Measurements from ENCODE around the gene RNF14.
"Not testable (repeated sequence)": the region's sequence is repeated elsewhere in the genome, so short reads cannot be mapped to it uniquely, and the experiment has no call there.

GRCh38 chr5:141922827-141923447, 46.0 kb upstream of the RNF14 start:
- not testable (repeated sequence) for TF ChIP-seq CTCF (IDR thresholded peaks at IDR 0.05); CREB1 (CRISPR knock-in tag; IDR thresholded peaks at IDR 0.05); STAT6 (CRISPR knock-in tag; conservative IDR thresholded peaks at IDR 0.05; ENCODE audit: low read depth); NR1H2 (CRISPR knock-in tag; IDR thresholded peaks at IDR 0.05); ZNF138 (CRISPR knock-in tag; conservative IDR thresholded peaks at IDR 0.05); TEAD4 (CRISPR knock-in tag; IDR thresholded peaks at IDR 0.05); PRDM15 (CRISPR knock-in tag; IDR thresholded peaks at IDR 0.05); FOXP4 (CRISPR knock-in tag; IDR thresholded peaks at IDR 0.05); HMGXB4 (CRISPR knock-in tag; IDR thresholded peaks at IDR 0.05); FOXK1 (CRISPR knock-in tag; IDR thresholded peaks at IDR 0.05)
